ENCODE measurements around the gene BRD4. TPM values are rescaled to one million over a fixed set of nuclear protein-coding genes. Genes with fewer than 3 reads are reported as not detected.

Gene BRD4
- total RNA-seq, 4 donors from 2014 or later = 54.8 to 111 (median 68.3) TPM

- no peak for DNase-seq (ENCODE audit: low spot score in 2 of 2)
- WGBS = 17% methylated on average over 15 of the region's 15 CpGs
- H3K27me3 ChIP-seq = no peaks in the 10 kb centered on the region
- H3K9me3 ChIP-seq = no peaks in the 10 kb centered on the region
- H3K4me3 ChIP-seq = no peak overlapping the region
- H3K27ac ChIP-seq = peak overlapping the region; percentile 86
- peaks cover 68% of the 10 kb centered on the region for H3K36me3 ChIP-seq
- H3K4me1 ChIP-seq = peaks cover 79% of the 10 kb centered on the region
- TF ChIP-seq POLR2AphosphoS5 (IDR thresholded peaks at IDR 0.05) = no peak
- no peak for TF ChIP-seq CTCF (IDR thresholded peaks at IDR 0.05)
- no peak for TF ChIP-seq EP300 (IDR thresholded peaks at IDR 0.05)
Measured at GRCh38 chr19:15249972-15250639, 82.2 kb downstream of the BRD4 start.

DNA sequence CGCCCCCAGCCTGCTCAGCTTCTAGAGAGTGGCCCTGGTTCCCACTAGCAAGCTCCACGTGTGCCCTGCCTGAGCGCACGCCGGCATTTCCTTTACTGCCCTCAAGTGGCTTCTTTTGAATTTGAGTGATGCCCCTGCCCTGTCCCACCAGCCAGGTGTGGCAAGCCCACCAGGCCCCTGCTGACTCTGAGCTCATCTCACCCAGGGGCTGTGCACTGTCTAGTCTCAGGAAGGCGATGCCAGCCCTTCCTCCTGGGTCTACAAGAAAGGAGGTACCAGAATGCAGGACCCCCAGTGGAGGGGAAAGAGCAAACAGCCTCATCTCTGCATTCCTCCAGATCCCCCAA is 82.8 kb downstream of the BRD4 start:
- peaks cover 79% of the 10 kb centered on the region for H3K4me1 ChIP-seq
- DNase-seq (ENCODE audit: low spot score in 2 of 2) = no peak
- H3K27me3 ChIP-seq = no peaks in the 10 kb centered on the region
- no peaks in the 10 kb centered on the region for H3K9me3 ChIP-seq
- peaks cover 68% of the 10 kb centered on the region for H3K36me3 ChIP-seq
- H3K4me3 ChIP-seq = no peak overlapping the region
- 51% methylated on average over 5 of the region's 6 CpGs for WGBS
- H3K27ac ChIP-seq = peak overlapping the region; percentile 86
- TF ChIP-seq EP300 (IDR thresholded peaks at IDR 0.05) (no peak), POLR2A (IDR thresholded peaks at IDR 0.05) (no peak), POLR2AphosphoS5 (IDR thresholded peaks at IDR 0.05) (no peak), CTCF (IDR thresholded peaks at IDR 0.05) (no peak)

- Histone ChIP-seq H3K9me3 (no peaks in the 10 kb centered on the region), H3K4me3 (no peak overlapping the region), H3K4me1 (peaks cover 76% of the 10 kb centered on the region), H3K36me3 (peaks cover 68% of the 10 kb centered on the region), H3K27ac (peak overlapping the region; percentile 86), H3K27me3 (no peaks in the 10 kb centered on the region)
- DNase-seq (ENCODE audit: low spot score in 2 of 2) = peak in 1 of 2 donors; percentile 90
- TF ChIP-seq POLR2A (IDR thresholded peaks at IDR 0.05) (no peak), EP300 (IDR thresholded peaks at IDR 0.05) (no peak), CTCF (IDR thresholded peaks at IDR 0.05) (no peak), POLR2AphosphoS5 (IDR thresholded peaks at IDR 0.05) (no peak)
- WGBS = 50% methylated on average over 15 of the region's 19 CpGs
Measured at GRCh38 chr19:15248648-15249527, 83.5 kb downstream of the BRD4 start.

DNA sequence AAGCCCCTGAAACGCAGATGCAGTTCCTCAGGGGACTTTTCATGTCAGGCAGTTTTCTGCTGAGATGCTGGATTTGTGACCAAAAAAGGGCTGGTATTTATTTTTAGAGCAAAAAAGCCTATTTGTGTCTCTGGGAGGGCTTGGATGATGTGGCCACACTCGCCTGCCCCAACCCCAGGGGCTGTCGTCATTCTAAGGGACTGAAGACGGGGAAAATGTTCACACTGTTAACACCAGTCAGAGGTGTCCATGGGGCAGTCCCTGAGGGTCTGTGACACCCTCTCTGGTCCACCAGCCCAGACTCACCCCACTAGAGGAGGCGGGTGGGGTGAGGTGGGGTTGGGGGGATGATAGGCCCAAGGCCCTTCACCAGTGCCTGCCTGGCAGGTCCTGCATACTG is 84.2 kb downstream of the BRD4 start:
- TF ChIP-seq EP300 (IDR thresholded peaks at IDR 0.05) (no peak), POLR2A (IDR thresholded peaks at IDR 0.05) (no peak), CTCF (IDR thresholded peaks at IDR 0.05) (no peak), POLR2AphosphoS5 (IDR thresholded peaks at IDR 0.05) (no peak)
- H3K4me1 ChIP-seq = peaks cover 68% of the 10 kb centered on the region
- H3K27me3 ChIP-seq = no peaks in the 10 kb centered on the region
- H3K36me3 ChIP-seq = peaks cover 68% of the 10 kb centered on the region
- no peaks in the 10 kb centered on the region for H3K9me3 ChIP-seq
- peak overlapping the region; percentile 86 for H3K27ac ChIP-seq
- WGBS = 64% methylated on average over 4 of the region's 5 CpGs
- DNase-seq (ENCODE audit: low spot score in 2 of 2) = no peak
- H3K4me3 ChIP-seq = no peak overlapping the region

All from suprapubic skin (tissue), 4 donors.